NCI-H748 (cell line): ENCODE results near the gene COMMD6.

ENCODE experiments used
- DNase-seq: peaks from one replicate; lab custom pipeline; 2025; ENCODE audit not compliant: unreplicated experiment; lab: John Stamatoyannopoulos, UW

The COMMD6 gene

GRCh38 chr13:75485286-75486062, 52.2 kb downstream of the COMMD6 start:
- no peak for DNase-seq

GRCh38 chr13:75482820-75483079, 54.9 kb downstream of the COMMD6 start:
- no peak for DNase-seq

GRCh38 chr13:75482070-75482819, 55.4 kb downstream of the COMMD6 start, which contains the start of gene TBC1D4:
Gene TBC1D4, minus strand, starts transcription at chr13:75482169. Its CDS starts 402 bp downstream, at chr13:75481767.
- DNase-seq: peak; percentile 95

- DNase-seq: peak; percentile 84
These were observed 56.2 kb downstream of the COMMD6 start for GRCh38 chr13:75481176-75482069.

- DNase-seq: peak; percentile 95
These were observed 56.9 kb downstream of the COMMD6 start for GRCh38 chr13:75480671-75481175.

GRCh38 chr13:75479102-75479740, 58.4 kb downstream of the COMMD6 start:
- DNase-seq: peak; percentile 8

- no peak for DNase-seq
These were observed 59.0 kb downstream of the COMMD6 start for GRCh38 chr13:75478659-75479058.
